Measurements from ENCODE around the gene HOXB2.

Gene HOXB2

GRCh38 chr17:48543107-48543853 is 1.6 kb downstream of the HOXB2 start:
- no peak for DNase-seq (ENCODE audit: extremely low read depth, low read depth)
- no peak for TF ChIP-seq CTCF (IDR thresholded peaks at IDR 0.05; ENCODE audit: low read depth, low read length, missing control alignments)

GRCh38 chr17:48542698-48543106 is 2.2 kb downstream of the HOXB2 start:
- DNase-seq (ENCODE audit: extremely low read depth, low read depth): no peak
- peak overlapping the region; percentile 69 for H3K4me3 ChIP-seq (replicated peaks; ENCODE audit: low read depth, low read length)
- no peak for TF ChIP-seq CTCF (IDR thresholded peaks at IDR 0.05; ENCODE audit: low read depth, low read length, missing control alignments)

More at GRCh38 chr17:48543107-48543853, 1.6 kb downstream of the HOXB2 start:
- peak overlapping the region; percentile 69 for H3K4me3 ChIP-seq (replicated peaks; ENCODE audit: low read depth, low read length)

- peak overlapping the region; percentile 69 for H3K4me3 ChIP-seq (replicated peaks; ENCODE audit: low read depth, low read length)
- TF ChIP-seq CTCF (IDR thresholded peaks at IDR 0.05; ENCODE audit: low read depth, low read length, missing control alignments): no peak
- DNase-seq (ENCODE audit: extremely low read depth, low read depth): no peak
Observed at GRCh38 chr17:48542114-48542656, 2.7 kb downstream of the HOXB2 start.

- TF ChIP-seq CTCF (IDR thresholded peaks at IDR 0.05; ENCODE audit: low read depth, low read length, missing control alignments): no peak
- H3K4me3 ChIP-seq (replicated peaks; ENCODE audit: low read depth, low read length): peak overlapping the region; percentile 69
- no peak for DNase-seq (ENCODE audit: extremely low read depth, low read depth)
Observed at GRCh38 chr17:48541577-48542113, 3.3 kb downstream of the HOXB2 start.

- no peak for DNase-seq (ENCODE audit: extremely low read depth, low read depth)
- peak overlapping the region; percentile 69 for H3K4me3 ChIP-seq (replicated peaks; ENCODE audit: low read depth, low read length)
- no peak for TF ChIP-seq CTCF (IDR thresholded peaks at IDR 0.05; ENCODE audit: low read depth, low read length, missing control alignments)
Observed at GRCh38 chr17:48541036-48541576, 3.8 kb downstream of the HOXB2 start.

GRCh38 chr17:48540213-48540612 is 4.7 kb downstream of the HOXB2 start:
- TF ChIP-seq CTCF (IDR thresholded peaks at IDR 0.05; ENCODE audit: low read depth, low read length, missing control alignments): no peak
- DNase-seq (ENCODE audit: extremely low read depth, low read depth): no peak
- H3K4me3 ChIP-seq (replicated peaks; ENCODE audit: low read depth, low read length): no peak overlapping the region
